HG03432 (cell line): ENCODE data around the gene TMEM238.

ENCODE experiments used
- ATAC-seq: cut with Tn5 transposase; IDR thresholded peaks from one replicate; pipeline ENCODE4 v1.9.1; 2021; ENCODE audit warnings: mild to moderate bottlenecking, moderate library complexity; ENCODE audit not compliant: unreplicated experiment

The TMEM238 gene

DNA sequence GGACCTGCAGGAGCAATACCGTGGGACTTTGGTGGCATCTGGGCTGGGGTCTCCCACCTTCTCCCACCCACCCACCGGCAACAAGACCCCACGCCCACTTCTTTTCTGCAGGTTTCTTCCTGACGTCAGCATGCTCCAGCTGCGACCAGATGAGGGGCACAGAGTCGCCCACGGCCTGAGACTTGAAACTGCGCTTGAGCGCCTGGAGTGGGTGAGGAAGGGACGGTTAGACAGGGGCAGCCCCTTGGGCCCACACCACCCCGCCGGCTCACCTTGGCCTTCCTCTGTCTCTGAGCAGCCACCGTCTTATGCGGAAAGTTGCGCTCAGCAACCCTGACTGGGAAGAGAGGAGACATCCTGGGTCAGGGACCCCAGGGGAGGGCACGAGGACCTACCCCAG is 23.2 kb downstream of the TMEM238 start:
- no peak for ATAC-seq

- no peak for ATAC-seq
These were observed 24.9 kb downstream of the TMEM238 start for GRCh38 chr19:55358943-55359908.

- no peak for ATAC-seq
These were observed 25.6 kb downstream of the TMEM238 start for GRCh38 chr19:55358493-55358892.

- no peak for ATAC-seq
These were observed 28.8 kb downstream of the TMEM238 start for GRCh38 chr19:55355213-55355821.

GRCh38 chr19:55354698-55355212 is 29.3 kb downstream of the TMEM238 start, which contains the start of gene COX6B2:
Gene COX6B2, minus strand, starts transcription at chr19:55354719. Its CDS starts 198 bp downstream, at chr19:55354521.
- no peak for ATAC-seq

DNA sequence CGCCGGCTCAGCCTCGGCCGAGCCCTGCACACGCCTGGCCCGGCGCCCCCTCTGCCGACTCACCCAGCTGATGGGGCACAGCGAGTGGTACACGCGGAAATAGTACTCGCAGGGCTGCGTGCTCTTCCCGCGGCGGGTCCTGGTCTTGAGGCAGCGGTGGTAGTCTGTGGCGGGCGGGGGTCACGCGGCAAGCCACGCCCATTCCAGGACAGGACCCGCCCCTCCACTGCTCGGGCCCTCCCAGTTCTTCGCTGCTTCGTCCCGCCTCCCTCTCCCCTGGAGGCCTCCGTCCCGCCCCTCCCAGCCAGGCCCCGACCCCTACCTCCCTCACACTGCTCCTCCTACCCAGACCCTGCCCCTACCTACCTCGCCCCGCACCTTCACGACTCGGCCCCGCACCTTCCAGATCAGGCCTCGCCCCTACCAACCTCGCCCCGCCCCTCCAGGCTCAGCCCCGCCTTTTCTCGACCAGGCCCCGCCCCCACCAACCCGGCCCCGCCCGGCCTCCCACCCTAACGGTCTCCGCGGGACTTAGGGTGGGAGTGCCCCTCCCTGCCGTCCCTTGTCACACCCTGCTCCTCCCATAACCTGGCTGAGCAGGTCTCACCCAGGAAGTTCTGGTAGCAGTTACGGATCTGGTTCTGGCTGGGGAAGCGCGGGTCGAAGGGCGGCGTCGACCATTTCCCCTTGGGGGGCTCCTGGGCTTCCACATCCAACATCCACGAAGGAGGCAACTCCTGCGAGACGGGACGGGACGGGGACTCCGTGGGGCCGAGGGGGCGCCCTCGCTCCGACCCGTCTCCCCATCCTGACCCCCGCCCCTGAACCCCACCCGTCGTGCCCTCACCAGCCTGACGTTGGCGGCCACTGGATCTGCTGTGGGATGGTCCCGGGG is 30.0 kb downstream of the TMEM238 start:
- no peak for ATAC-seq

DNA sequence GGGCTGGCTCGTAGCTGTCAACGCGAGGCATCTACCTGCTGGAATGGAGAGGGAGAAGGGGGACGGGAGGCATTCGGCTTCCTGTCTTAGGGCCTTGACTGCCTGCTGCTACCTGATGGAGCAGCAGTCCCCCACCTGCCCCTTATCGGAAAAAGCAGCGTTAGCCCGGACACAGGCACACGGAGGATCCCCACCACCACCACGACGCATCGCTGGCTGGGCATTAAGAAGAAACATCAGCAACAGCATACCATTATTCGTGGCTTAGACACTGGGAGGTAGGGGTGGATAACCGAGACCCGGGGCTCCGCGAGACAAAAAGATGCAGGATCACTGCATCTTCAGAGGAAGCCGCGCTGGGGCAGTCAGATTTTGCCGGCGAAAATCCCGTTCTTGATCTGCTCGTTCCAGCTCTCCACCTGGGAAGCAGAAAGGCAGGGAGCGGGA is 30.7 kb downstream of the TMEM238 start:
- no peak for ATAC-seq

GRCh38 chr19:55352549-55353145 is 31.4 kb downstream of the TMEM238 start:
- ATAC-seq, result no peak

DNA sequence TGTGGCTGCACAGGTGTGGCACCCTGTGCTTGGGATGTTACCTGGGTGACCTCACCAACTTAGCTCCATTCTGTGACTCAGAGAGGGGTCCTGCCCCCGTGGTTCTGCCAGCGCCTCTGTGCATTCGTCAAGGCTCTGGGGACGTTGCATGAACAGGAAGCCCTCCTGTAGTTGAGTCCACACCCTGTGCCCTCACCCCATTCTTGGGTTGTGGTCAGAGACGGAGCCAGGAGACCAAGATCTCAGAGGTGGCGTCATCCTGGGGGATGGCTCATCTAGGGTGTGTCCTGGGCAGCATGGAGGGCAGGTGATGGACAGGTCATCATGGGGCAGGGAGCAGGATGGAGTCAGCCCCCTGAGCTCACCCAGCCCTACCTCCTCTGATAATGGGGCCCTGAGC is 32.1 kb downstream of the TMEM238 start:
- no peak for ATAC-seq

DNA sequence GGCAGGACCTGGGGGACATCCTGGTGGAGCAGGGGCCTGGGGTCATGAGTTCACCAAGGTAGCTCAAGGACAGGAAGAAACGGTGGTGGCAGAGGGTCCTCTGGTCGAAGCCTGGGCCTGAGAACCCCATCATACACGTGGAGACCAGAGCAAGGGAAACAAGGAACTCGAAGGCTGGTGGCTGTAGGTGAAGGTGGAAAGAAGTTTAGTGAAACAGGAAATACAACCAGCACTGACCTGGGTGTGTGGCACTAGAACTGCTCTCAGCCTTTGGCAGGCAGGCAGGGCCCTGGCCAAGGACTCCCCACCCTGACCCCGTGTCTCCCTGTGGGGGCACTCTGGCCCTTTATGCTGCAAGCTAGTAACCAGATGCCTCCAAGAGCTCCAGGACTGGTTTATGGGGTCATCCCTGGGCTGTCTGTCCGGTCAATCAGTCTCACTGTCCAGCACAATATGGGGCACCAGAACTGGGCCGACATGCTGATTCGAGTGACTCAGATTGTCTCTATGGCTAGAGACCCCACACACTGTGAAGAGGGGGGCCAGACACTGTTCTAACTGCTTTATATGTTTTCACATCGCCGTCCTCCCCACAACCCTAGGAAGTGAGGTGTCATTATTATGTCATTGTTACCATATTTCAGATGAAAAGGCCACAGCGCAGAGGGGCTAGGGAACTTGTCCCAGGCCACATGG is 33.3 kb downstream of the TMEM238 start:
- no peak for ATAC-seq

GRCh38 chr19:55348317-55349034 is 35.6 kb downstream of the TMEM238 start:
- ATAC-seq, result no peak

DNA sequence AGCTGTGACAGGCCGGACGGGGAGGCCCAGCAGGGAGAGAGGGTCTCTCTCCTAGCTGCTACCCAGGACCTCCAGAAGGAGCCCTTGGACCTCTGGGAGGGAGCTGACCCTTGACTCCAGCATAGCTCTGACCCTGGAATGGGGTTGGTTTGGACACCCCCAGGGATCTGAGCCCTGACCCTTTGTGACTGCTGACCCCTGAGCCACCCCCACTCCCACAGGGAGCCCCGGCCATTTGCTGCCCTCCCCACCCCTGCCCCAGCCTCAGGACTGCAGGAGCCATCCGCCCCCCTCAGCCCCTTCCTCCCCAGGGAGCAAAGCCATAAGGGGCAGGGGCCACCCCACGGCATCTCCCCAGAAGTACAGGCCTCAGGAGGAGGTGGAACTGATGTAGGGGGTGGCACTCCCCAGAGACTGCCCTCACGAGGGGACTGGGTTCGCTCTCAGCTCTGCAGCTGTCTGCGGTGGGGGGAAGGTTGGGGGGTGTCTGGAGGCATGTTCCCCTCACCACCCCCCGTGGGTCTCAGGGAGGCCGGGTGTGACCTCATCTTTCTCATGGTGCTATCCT is 36.6 kb downstream of the TMEM238 start:
- no peak for ATAC-seq

- no peak for ATAC-seq
These were observed 37.2 kb downstream of the TMEM238 start for GRCh38 chr19:55346725-55347441.

- no peak for ATAC-seq
These were observed 38.0 kb downstream of the TMEM238 start for GRCh38 chr19:55345818-55346724.

GRCh38 chr19:55345101-55345817 is 38.8 kb downstream of the TMEM238 start:
- ATAC-seq, result no peak

DNA sequence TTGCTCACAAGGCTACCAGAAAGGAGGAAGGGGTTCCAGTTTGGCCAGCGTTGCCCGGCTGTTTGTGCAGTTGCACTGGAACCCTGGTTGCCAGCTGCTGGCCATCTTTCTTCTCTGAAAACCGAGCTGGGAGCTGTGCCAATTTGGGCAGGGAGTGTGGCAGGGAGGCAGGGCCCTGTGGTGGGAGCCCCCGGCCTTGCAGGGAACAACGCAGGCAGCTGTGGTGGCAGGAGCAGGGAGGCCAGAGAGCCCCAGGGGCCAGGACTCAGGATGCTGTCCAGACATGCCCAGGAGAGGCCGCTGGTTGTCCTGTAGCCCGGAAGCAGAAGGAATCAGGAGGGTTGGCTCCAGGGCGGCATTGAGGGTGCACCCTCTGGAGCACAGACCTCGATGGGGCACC is 39.6 kb downstream of the TMEM238 start:
- no peak for ATAC-seq
